Measurements from ENCODE around the gene MYD88. TPM values are rescaled to one million over a fixed set of nuclear protein-coding genes. Genes with fewer than 3 reads are reported as not detected.
"Not testable (repeated sequence)": the region's sequence is repeated elsewhere in the genome, so short reads cannot be mapped to it uniquely, and the experiment has no call there.

The MYD88 gene
- total RNA-seq, 1 experiment from 2014 or later, result 8.3 TPM

DNA sequence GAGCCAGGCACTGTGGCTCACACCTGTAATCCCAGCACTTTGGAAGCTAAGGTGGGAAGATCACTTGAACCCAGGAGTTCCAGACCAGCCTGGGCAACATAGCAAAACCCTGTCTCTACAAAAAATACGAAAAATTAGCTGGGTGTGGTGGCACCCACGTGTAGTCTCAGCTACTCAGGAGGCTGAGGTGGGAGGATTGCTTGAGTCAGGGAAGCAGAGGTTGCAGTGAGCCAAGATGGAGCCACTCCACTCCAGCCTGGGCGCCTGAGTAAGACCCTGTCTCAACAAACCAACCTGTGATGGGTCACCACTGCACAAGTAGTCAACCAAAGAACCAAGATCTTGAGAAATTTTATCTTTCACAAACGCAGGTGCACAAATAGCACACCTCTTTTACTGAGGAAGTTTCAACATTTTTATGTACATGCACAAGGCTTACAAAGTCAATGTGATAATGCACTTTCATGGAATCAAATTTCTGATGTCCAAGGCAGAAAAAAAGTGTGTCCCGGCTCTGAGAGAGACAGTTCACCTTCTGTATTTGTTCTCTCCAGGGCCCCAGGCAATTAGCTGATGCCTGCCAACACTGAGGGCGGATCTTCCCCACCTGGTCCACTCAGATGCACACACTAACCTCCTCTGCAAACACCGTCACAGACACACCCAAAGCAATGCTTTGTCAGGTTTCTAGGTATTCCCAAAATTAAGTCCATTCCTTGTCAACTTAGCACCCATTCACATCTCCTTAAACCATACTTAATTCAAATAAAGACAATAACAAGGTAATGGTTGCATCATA, 13.9 kb upstream of the MYD88 start:
- DNase-seq (ENCODE audit: extremely low read depth, low read depth), result no peak

GRCh38 chr3:38125305-38126120, 12.9 kb upstream of the MYD88 start:
- DNase-seq (ENCODE audit: extremely low read depth, low read depth), result no peak

DNA sequence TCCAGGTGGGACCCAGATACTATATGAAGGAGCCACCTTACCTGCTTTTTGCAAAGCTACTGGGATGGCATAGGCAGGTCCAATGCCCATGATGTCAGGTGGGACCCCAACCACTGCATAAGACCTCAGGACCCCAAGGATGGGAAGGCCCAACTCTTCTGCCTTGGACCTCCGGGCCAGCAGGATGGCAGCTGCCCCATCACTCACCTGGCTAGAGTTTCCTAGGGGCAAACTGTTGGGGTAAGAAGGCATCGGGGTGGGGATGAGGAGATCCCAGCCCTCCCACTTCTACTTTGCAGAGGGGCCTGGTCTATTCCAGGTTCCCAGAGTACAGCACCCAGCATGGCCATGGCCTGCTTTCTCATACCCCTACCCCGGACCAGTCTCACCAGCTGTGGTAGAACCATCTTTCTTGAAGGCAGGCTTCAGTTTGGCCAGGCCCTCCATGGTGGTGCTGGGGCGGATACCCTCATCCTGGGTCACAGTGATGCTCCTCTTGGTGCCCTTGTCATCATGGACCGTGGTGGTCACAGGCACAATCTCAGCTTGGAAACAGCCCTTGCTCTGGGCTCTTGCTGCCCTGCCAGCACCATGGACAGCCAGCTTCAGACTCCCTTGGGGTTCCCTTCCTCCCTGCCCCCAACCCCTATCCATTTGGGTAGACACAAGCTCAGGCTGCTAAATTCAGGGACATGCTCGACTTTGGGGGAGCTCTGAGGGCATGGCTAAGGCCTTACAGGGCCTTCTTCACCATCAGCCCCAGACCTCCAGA, 12.2 kb upstream of the MYD88 start:
- DNase-seq (ENCODE audit: extremely low read depth, low read depth), result no peak

GRCh38 chr3:38127611-38128302, 10.7 kb upstream of the MYD88 start:
- DNase-seq (ENCODE audit: extremely low read depth, low read depth), result no peak

- DNase-seq (ENCODE audit: extremely low read depth, low read depth), result no peak
Observed at GRCh38 chr3:38128303-38128655, 10.2 kb upstream of the MYD88 start.

DNA sequence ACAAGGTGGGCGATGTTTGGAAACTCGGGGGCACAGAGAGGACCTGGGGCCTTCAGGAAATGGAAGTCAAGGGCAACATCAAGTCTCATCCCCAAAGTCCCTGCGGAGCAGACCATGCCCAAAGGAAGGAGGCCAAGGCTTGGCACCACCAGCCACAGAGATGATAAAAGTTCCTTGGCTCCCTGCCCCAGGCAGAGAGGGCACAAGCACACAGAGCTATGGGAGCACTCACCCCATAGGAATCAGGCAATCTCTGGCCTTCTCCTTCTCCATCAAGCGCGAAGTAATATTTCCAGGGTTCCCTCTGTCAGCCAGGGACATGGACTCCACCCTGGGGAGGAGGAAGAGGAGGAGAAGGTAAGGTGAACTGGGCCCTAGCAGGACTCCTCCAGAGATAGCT, 9.4 kb upstream of the MYD88 start:
- DNase-seq (ENCODE audit: extremely low read depth, low read depth), result no peak

GRCh38 chr3:38130631-38131065, 7.8 kb upstream of the MYD88 start:
- no peak for DNase-seq (ENCODE audit: extremely low read depth, low read depth)

GRCh38 chr3:38131621-38132369, 6.7 kb upstream of the MYD88 start:
- no peak for DNase-seq (ENCODE audit: extremely low read depth, low read depth)

- DNase-seq (ENCODE audit: extremely low read depth, low read depth), result no peak
Observed at GRCh38 chr3:38133209-38133556, 5.3 kb upstream of the MYD88 start.

GRCh38 chr3:38133557-38134405, 4.7 kb upstream of the MYD88 start:
- no peak for DNase-seq (ENCODE audit: extremely low read depth, low read depth)

DNA sequence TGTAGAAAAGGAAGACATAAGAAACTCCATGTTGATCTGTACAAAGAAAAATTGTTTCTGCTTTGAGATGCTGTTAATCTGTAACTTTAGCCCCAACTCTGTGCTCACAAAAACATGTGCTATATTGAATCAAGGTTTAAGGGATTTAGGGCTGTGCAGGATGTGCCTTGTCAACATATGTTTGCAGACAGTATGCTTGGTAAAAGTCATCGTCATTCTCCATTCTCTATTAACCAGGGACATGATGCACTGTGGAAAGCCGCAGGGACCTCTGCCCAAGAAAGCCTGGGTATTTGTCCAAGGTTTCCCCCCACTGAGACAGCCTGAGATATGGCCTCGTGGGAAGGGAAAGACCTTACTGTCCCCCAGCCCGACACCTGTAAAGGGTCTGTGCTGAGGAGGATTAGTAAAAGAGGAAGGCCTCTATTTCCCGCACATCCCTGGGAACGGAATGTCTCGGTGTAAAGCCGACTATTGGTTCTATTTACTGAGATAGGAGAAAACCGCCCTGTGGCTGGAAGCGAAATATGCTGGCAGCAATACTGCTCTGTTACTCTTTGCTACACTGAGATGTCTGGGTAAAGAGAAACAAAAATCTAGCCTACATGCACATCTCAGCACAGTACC, 3.8 kb upstream of the MYD88 start:
- not testable (repeated sequence) for DNase-seq (ENCODE audit: extremely low read depth, low read depth)

- DNase-seq (ENCODE audit: extremely low read depth, low read depth), result not testable (repeated sequence)
Observed at GRCh38 chr3:38135621-38136277, 2.7 kb upstream of the MYD88 start.

- DNase-seq (ENCODE audit: extremely low read depth, low read depth), result no peak
Observed at GRCh38 chr3:38136393-38136776, 2.1 kb upstream of the MYD88 start.

- peak; percentile 96 for DNase-seq (ENCODE audit: extremely low read depth, low read depth)
Observed at GRCh38 chr3:38136777-38137614, 1.5 kb upstream of the MYD88 start, which contains the start of gene ACAA1. Gene ACAA1 (minus strand): TSS chr3:38137127. CDS start chr3:38137035, 92 bp downstream.

GRCh38 chr3:38137615-38138348, 679 bp upstream of the MYD88 start:
- no peak for DNase-seq (ENCODE audit: extremely low read depth, low read depth)

DNA sequence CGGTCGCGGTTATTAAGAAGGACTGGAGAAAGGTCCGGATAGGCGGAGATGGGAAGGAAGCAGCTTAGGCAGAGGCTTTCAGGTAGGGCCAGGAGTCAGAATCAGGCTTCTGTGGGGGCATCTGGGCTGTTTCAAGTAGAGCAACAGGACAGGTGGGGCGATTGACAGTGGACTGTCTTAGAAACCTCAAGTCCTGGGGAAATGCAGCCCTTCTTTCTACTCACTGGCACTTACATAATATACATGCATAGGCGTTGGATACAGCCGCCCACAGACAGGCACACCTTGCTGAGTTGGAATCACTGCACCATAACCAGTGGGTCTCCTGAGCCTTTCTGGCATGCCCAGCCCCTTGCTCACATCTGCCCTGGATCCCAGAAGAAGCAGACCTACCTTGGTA, 730 bp downstream of the MYD88 start:
- no peak for DNase-seq (ENCODE audit: extremely low read depth, low read depth)

Measured in NCI-H460 (cell line).